ENCODE measurements around the gene RFK.
"Not testable (repeated sequence)": the region's sequence is repeated elsewhere in the genome, so short reads cannot be mapped to it uniquely, and the experiment has no call there.

Gene RFK

GRCh38 chr9:76371901-76372300, 22.3 kb downstream of the RFK start:
- DNase-seq (no peak), ATAC-seq (no peak)
- no peaks in the 10 kb centered on the region for H3K4me1 Mint-ChIP-seq
- no peaks in the 10 kb centered on the region for H3K27me3 Mint-ChIP-seq
- no peak overlapping the region for H3K4me3 Mint-ChIP-seq
- no peaks in the 10 kb centered on the region for H3K9me3 Mint-ChIP-seq
- H3K36me3 Mint-ChIP-seq (ENCODE audit: low read depth) = no peaks in the 10 kb centered on the region
- H3K27ac Mint-ChIP-seq = no peak overlapping the region

DNA sequence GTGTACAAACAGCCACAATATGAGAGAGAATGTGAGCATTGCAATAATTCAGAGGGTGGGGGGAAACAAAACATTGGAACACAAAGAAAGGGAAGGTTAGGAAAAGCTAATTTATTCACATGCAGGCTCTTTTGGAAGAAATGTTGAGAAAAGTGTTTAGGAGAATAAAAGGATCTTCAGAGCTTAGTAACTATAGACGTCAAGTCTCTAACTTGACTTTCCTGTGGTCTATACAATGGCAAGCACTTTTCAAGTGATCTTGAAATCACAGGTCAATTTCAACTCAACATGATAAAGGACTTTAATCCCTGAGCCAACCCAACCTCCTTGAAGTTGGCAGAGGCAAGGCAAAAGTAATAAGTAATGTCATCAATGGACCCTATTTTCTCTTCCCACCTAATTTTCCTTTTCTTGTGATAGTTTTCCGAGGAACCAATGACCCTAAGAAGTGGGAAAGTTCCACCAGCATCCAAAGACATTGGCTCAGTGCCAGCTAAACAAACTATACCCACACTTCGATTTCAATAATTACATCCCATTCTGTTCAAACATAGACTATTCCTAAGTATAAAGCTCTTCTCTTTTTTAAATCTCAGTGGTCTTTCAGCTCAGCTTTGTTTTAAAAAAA, 23.7 kb downstream of the RFK start:
- H3K9me3 Mint-ChIP-seq = no peaks in the 10 kb centered on the region
- H3K27ac Mint-ChIP-seq = no peak overlapping the region
- ATAC-seq = no peak
- H3K4me1 Mint-ChIP-seq = no peaks in the 10 kb centered on the region
- no peak for DNase-seq
- no peaks in the 10 kb centered on the region for H3K27me3 Mint-ChIP-seq
- H3K36me3 Mint-ChIP-seq (ENCODE audit: low read depth) = no peaks in the 10 kb centered on the region
- no peak overlapping the region for H3K4me3 Mint-ChIP-seq

GRCh38 chr9:76369583-76369982, 24.6 kb downstream of the RFK start:
- H3K27ac Mint-ChIP-seq = no peak overlapping the region
- no peaks in the 10 kb centered on the region for H3K9me3 Mint-ChIP-seq
- ATAC-seq (no peak), DNase-seq (no peak)
- H3K4me1 Mint-ChIP-seq = no peaks in the 10 kb centered on the region
- no peaks in the 10 kb centered on the region for H3K36me3 Mint-ChIP-seq (ENCODE audit: low read depth)
- no peaks in the 10 kb centered on the region for H3K27me3 Mint-ChIP-seq
- no peak overlapping the region for H3K4me3 Mint-ChIP-seq

GRCh38 chr9:76366275-76366674, 28.0 kb downstream of the RFK start:
- Mint-ChIP-seq H3K4me1 (no peaks in the 10 kb centered on the region), H3K27me3 (no peaks in the 10 kb centered on the region), H3K4me3 (no peak overlapping the region), H3K9me3 (no peaks in the 10 kb centered on the region), H3K36me3 (ENCODE audit: low read depth) (no peaks in the 10 kb centered on the region), H3K27ac (no peak overlapping the region)
- ATAC-seq (no peak), DNase-seq (no peak)

DNA sequence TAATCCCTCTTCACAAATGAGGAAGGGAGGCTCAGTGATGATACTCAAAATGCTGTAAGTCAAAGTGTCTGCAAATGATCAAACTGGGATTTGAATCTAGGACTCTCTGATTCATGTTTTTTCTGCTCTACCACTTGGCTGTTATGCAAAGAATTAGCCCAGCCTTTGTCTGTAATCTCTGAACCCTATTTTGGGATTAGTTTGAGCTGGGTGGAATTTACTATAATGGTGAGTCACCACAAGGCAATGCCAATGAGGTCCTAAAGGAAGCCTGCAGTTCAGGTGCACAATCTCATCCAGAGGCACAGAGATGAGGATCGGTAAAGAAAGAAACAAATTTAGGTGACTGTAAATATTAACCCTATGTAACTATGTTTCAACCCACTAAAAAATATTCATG, 29.2 kb downstream of the RFK start:
- Mint-ChIP-seq H3K27ac (no peak overlapping the region), H3K4me3 (no peak overlapping the region), H3K9me3 (no peaks in the 10 kb centered on the region), H3K36me3 (ENCODE audit: low read depth) (no peaks in the 10 kb centered on the region), H3K4me1 (no peaks in the 10 kb centered on the region), H3K27me3 (no peaks in the 10 kb centered on the region)
- no peak for DNase-seq
- no peak for ATAC-seq

- DNase-seq (no peak), ATAC-seq (no peak)
- Mint-ChIP-seq H3K9me3 (no peaks in the 10 kb centered on the region), H3K27ac (no peak overlapping the region), H3K4me1 (no peaks in the 10 kb centered on the region), H3K36me3 (ENCODE audit: low read depth) (no peaks in the 10 kb centered on the region), H3K4me3 (no peak overlapping the region), H3K27me3 (no peaks in the 10 kb centered on the region)
These were observed 31.2 kb downstream of the RFK start for GRCh38 chr9:76363032-76363395.

DNA sequence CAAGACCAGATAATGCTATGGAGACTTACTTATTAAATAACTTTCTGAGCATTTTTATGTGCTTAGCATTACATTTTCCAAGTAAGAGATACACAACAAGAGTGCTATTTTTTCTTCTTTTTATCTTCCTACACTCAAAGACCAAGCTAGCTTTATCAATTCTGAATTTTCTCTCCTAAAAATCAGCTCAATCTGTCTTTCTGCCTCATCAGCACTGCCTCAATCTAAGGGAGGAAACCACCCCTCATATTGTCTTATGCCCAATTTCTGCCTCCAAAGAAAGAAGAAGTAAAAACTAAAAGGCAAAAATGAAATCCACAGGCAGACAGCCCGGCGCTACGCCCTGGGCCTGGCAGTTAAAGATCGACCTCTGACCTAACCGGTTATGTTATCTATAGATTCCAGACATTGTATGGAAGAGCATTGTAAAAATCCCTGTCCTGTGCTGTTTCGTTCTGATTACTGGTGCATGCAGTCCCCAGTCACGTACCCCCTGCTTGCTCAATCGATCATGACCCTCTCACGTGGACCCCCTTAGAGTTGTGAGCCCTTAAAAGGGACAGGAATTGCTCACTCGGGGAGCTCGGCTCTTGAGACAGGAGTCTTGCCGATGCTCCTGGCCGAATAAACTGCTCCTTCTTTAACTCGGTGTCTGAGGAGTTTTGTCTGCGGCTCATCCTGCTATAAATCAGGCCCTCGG, 31.7 kb downstream of the RFK start:
- not testable (repeated sequence) for H3K36me3 Mint-ChIP-seq (ENCODE audit: low read depth); DNase-seq; ATAC-seq; H3K4me1 Mint-ChIP-seq; H3K27me3 Mint-ChIP-seq; H3K27ac Mint-ChIP-seq; H3K9me3 Mint-ChIP-seq; H3K4me3 Mint-ChIP-seq

GRCh38 chr9:76359766-76360165, 34.5 kb downstream of the RFK start:
- ATAC-seq (no peak), DNase-seq (no peak)
- no peaks in the 10 kb centered on the region for H3K36me3 Mint-ChIP-seq (ENCODE audit: low read depth)
- H3K27ac Mint-ChIP-seq = no peak overlapping the region
- H3K4me1 Mint-ChIP-seq = no peaks in the 10 kb centered on the region
- H3K4me3 Mint-ChIP-seq = no peak overlapping the region
- H3K27me3 Mint-ChIP-seq = peaks cover 3% of the 10 kb centered on the region
- no peaks in the 10 kb centered on the region for H3K9me3 Mint-ChIP-seq

DNA sequence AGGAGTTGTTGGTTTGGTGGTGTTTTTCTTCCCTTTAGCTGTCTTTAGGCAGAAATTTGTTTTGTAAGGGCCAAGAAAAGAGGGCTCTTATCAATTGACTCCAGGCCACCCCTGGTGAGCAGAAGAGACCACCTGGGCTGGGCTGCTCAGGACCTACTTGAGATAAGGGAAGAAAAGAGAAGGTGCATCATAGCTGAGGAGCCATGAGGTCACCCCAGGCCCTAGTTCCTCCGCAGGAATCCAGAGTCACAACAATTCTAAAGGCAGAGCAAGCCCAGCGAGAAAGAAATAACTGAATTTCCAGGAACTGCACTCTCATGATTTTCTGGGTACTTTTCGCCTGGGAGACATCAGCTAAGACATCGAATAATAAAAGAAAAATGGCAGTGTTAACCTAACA, 34.9 kb downstream of the RFK start:
- Mint-ChIP-seq H3K27me3 (peaks cover 3% of the 10 kb centered on the region), H3K4me1 (no peaks in the 10 kb centered on the region), H3K27ac (no peak overlapping the region), H3K9me3 (no peaks in the 10 kb centered on the region), H3K36me3 (ENCODE audit: low read depth) (no peaks in the 10 kb centered on the region), H3K4me3 (no peak overlapping the region)
- ATAC-seq (no peak), DNase-seq (no peak)

DNA sequence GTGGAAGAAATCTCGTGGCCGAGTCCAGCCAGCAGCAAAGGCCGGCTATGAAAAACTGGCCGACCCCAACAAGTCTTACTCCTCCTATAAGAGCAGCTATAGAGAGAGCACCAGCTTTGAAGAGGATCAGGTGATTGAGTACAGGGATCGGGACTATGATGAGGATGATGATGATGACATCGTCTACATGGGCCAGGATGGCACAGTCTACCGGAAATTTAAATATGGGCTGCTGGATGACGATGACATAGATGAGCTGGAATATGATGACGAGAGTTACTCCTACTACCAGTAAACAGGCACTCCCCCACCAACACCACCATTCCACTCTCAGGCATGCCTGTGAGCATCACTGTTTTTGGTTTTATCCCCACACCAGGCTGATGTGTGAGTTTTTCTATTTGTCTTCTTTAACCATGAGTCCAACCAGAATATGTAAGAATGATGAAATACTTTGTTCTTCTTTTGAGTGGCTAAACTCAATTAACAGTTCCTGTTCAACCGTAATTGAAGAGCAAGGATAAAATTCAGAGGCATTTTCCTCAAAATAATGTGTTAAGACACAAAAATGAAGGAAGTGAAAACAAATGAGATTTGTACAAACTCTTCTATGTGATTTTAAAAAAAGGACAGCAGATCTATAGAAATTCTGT, 35.5 kb downstream of the RFK start:
- Mint-ChIP-seq H3K27ac (no peak overlapping the region), H3K27me3 (peaks cover 3% of the 10 kb centered on the region), H3K36me3 (ENCODE audit: low read depth) (no peaks in the 10 kb centered on the region), H3K9me3 (no peaks in the 10 kb centered on the region), H3K4me3 (no peak overlapping the region), H3K4me1 (no peaks in the 10 kb centered on the region)
- DNase-seq (no peak), ATAC-seq (no peak)

- Mint-ChIP-seq H3K27me3 (peaks cover 3% of the 10 kb centered on the region), H3K27ac (no peak overlapping the region), H3K9me3 (no peaks in the 10 kb centered on the region), H3K4me3 (no peak overlapping the region), H3K4me1 (no peaks in the 10 kb centered on the region), H3K36me3 (ENCODE audit: low read depth) (no peaks in the 10 kb centered on the region)
- no peak for ATAC-seq
- no peak for DNase-seq
These were observed 36.7 kb downstream of the RFK start for GRCh38 chr9:76357555-76357954.

GRCh38 chr9:76355886-76356285, 38.3 kb downstream of the RFK start:
- no peak overlapping the region for H3K27ac Mint-ChIP-seq
- no peak overlapping the region for H3K4me3 Mint-ChIP-seq
- H3K27me3 Mint-ChIP-seq = peaks cover 7% of the 10 kb centered on the region
- no peaks in the 10 kb centered on the region for H3K9me3 Mint-ChIP-seq
- no peaks in the 10 kb centered on the region for H3K4me1 Mint-ChIP-seq
- no peak for DNase-seq
- no peaks in the 10 kb centered on the region for H3K36me3 Mint-ChIP-seq (ENCODE audit: low read depth)
- ATAC-seq = no peak

DNA sequence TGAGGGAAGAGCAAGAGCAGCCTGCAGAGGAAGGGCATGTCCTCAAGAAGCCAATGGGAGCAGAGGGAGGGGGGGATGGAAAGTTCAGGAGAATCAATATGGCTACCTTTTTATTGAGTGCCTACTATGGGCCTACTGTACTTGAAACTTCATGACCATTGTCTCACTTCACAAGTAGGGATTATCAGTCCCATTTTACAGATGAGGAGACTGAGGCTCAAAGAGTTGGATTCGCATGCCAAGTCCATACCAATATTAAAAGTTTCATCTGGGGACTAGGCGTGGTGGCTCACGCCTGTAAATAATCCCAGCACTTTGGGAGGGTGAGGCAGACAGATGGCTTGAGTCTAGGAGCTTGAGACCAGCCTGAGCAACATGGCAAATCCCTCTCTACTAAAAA, 40.0 kb downstream of the RFK start:
- DNase-seq = no peak
- no peak overlapping the region for H3K27ac Mint-ChIP-seq
- peaks cover 7% of the 10 kb centered on the region for H3K27me3 Mint-ChIP-seq
- no peaks in the 10 kb centered on the region for H3K4me1 Mint-ChIP-seq
- ATAC-seq = no peak
- H3K9me3 Mint-ChIP-seq = no peaks in the 10 kb centered on the region
- H3K4me3 Mint-ChIP-seq = no peak overlapping the region
- H3K36me3 Mint-ChIP-seq (ENCODE audit: low read depth) = no peaks in the 10 kb centered on the region

DNA sequence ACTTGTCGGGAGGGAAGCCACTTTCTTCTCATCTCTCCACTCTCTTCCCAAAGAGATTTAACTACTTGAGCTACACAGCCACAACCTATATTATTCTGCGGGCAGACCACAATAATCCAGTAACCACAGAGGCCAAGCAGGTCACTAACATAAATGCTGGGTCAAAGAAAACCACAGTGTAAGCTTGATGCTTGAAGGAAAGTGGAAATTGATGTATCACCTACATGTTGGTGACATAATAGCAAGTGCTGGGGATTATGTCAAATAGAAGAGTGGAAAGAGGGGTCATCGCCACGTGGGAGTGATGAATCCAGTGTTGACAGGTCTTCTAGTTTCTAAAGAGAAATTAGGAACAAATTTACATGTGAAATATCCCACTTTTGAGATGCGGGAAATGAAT, 40.9 kb downstream of the RFK start:
- H3K4me1 Mint-ChIP-seq = no peaks in the 10 kb centered on the region
- no peak for DNase-seq
- no peak overlapping the region for H3K4me3 Mint-ChIP-seq

GRCh38 chr9:76352026-76352620, 42.1 kb downstream of the RFK start:
- no peaks in the 10 kb centered on the region for H3K36me3 Mint-ChIP-seq (ENCODE audit: low read depth)

More for the DNA sequence above, 40.9 kb downstream of the RFK start:
- H3K36me3 Mint-ChIP-seq (ENCODE audit: low read depth) = no peaks in the 10 kb centered on the region
- peaks cover 7% of the 10 kb centered on the region for H3K27me3 Mint-ChIP-seq
- no peaks in the 10 kb centered on the region for H3K9me3 Mint-ChIP-seq
- no peak for ATAC-seq
- H3K27ac Mint-ChIP-seq = no peak overlapping the region

More at GRCh38 chr9:76352026-76352620, 42.1 kb downstream of the RFK start:
- Mint-ChIP-seq H3K27me3 (peaks cover 7% of the 10 kb centered on the region), H3K27ac (no peak overlapping the region), H3K9me3 (no peaks in the 10 kb centered on the region), H3K4me3 (no peak overlapping the region), H3K4me1 (no peaks in the 10 kb centered on the region)
- DNase-seq (no peak), ATAC-seq (no peak)

Measured in activated naive CD8-positive, alpha-beta T cell treated with anti-CD3 and anti-CD28 coated beads, Interleukin-2, amount 50 U/mL, for 24 hours (primary cell).